CD4-positive, alpha-beta T cell treated with Interleukin-4 for 1 hour (primary cell): ENCODE results near the gene GH1.

Source experiments
- DNase-seq, 2 donors: peaks; one replicate each; pipeline ENCODE4 v3.0.0-alpha.2; 2020 to 2022

GH1 gene

DNA sequence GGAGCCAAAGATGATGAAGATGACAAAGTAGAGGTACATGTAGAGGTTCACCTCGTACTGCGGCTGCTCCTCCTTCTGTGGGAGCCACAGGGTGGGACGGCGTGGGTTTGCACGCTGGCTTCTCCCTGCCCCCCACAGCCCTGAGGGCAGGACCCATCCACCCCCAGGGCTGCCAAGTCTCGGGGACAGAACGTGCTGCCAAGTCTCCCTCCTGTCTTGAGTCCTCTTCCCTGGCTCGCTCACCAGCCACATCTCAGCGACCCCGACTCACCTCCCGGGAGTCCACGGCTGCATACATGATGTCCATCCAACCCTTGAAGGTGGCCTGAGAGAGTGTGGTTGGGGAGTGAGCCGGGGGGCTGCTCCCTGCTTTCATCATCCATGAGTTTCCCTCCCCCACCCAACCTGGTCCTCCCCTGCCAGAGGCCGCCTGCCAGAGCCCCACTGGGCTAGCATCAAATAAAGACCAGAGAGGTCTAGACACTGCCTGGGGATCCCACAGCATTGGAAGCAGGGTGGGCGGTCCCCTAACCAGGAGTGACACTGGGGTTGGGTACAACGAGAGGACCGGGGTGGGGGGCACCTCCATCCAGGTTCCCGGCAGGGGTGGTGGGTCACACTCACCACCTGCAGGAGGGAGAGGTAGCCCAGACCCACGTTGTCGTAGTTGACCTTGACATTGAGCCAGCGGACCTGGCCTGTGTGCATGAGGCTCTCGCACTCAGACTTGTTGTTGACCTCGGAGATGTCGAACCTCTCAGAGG lies 26.3 kb upstream of the GH1 start:
- DNase-seq, result no peak

DNA sequence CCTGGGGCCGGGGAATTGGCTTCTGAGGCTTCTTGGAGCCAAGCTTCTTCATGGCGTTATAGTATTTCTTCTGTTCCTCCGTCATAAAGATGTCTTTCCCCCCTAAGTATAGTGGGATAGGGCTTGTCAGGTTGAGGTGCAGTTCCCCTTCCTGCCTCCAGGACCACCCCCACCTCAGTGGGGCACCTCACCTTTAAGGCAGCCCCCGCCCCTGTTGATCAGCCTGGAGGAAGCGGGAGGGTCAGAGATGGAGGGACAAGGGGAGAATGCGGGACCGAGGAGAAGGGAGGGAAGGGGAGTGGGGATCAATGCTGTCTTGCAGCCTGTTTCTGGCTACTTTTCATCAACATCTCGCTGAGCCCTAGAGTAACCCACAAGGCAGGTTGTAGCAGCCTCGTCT lies 25.1 kb upstream of the GH1 start:
- DNase-seq, result no peak

DNA sequence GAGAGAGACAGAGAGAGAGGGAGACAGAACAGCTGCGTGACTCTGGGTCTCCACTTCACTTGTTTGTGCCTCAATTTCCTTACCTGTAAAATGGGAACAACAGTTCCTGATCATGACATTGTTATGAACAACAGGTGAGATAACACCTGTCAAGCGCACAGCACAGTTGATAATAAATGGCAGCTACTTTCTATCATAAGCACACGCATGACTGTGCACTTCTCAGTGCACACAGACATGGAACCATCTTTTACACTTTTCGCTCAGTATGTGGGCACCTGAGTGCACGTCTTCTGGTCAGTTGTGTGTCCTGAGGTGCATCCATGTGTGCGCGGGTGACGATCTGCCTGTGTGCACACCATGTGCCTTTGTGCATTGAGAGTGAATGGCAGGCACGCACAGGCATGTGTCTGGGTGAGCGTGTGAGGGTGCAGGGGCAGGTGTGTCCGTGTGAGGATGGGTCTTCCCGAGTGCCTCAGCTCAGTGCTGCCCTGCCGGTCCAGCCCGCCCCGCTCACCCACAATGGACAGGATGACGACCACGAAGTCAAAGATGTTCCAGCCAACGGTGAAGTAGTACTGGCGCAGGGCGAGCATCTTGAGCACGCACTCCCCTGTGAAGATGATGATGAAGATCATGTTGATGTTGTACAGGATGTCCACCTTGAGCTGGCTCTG lies 23.8 kb upstream of the GH1 start:
- DNase-seq, result no peak

DNA sequence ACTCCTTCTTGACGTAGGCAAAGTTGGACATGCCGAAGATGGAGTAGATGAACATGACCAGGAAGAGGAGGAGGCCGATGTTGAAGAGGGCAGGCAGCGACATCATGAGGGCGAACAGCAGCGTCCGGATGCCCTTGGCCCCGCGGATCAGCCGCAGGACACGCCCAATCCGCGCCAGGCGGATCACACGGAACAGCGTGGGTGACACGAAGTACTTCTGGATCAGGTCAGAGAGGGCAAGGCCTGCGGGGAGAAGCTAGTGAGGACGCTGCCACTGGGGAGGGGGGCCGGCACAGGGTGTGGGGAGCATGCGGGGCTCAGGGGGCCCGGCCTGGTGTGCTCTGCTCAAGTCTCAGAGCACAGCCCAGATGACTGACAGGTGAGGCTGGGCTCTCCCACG lies 23.1 kb upstream of the GH1 start:
- no peak for DNase-seq

DNA sequence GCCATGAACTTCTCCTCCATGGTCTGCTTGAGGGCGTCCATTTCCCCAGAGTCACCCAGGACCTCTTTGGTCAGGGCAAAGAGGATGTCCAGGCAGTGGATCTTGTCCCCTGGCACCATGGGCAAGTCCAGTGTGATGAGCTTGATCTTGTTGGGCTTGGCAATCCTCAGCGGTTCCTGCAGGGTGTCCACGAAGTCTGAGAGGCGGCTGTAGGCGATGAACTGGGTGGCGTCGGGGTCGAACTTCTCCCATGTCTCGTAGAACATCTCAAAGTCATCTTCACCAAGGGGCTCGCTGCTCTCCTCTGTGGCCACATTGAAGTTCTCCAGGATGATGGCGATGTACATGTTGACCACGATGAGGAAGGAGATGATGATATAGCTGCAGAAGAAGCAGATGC lies 22.5 kb upstream of the GH1 start:
- no peak for DNase-seq

DNA sequence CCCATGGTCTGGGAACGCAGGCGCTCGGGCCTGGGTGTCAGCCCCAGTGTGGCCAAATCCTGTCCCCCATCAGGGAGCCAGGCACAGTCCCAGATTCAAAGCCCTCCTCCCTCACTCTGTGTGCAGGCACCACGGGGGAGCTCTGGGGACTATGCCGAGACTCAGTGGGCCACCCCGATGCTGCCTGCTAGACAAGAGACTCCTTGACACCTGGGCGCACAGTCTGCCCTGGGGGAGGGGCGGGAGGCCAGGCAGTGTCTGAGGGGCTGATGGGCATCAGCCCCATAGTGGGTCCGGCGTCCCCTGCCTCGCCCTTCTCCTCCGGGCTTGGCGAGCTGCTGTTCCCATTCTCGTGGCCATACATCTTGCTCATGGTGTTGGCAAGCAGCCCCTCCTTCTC lies 21.9 kb upstream of the GH1 start:
- DNase-seq, result no peak

DNA sequence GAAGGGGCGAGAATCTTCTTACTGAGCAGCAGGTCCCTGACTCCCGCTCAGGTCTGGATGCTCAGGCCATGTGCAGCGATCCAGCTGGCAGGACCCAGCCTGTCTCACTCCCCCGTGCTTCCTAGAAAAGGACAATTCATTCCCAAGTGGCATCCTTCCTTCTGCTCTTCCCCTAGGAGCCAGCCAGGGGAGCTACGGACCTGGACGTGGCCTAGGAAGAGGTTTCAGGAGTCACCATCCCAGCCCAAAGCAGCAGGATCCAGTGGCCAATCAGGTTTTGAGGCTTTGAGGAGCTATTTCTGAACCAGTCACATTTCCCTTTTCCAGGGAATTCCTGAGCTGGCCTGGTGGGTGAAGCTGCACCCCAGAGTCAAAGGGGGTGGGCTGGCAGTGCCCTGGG lies 21.2 kb upstream of the GH1 start:
- no peak for DNase-seq

DNA sequence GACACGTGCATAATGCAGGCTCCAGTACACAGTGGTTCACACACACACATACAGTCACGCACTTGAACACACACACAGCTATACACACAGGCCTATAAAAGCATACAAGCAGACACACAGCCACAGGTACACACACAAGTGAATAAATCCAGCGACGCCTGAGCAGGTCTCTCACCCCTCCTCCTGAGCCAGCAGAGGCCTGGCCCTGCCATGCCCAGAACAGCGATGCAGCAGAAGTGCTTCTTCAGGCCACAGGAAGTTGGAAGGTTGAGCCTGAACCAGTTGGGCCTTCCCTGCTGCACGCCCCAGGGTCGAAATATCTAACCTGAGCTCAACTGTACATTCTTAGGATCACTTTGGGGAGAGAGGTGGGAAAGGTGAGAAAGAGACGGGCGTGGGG lies 20.8 kb upstream of the GH1 start:
- DNase-seq, result no peak

DNA sequence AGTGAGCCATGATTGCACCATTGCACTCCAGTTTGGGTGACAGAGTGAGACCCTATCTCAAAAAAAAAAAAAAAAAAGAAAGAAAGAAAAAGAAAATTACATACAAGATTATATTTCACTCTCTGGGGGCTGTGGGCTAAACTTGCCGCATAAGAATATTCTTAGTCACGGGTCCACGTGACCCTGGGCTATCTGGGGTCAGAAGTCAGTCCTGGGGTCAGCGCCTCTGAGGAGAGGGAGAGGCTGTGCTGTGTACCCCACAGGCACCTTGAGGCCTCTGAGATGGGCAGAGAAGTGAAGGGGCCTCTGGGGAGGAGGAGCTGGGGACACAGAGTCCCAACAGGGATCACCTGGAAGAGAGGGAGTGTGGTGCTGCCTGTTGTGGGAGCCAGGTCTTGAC lies 19.3 kb upstream of the GH1 start:
- no peak for DNase-seq

DNA sequence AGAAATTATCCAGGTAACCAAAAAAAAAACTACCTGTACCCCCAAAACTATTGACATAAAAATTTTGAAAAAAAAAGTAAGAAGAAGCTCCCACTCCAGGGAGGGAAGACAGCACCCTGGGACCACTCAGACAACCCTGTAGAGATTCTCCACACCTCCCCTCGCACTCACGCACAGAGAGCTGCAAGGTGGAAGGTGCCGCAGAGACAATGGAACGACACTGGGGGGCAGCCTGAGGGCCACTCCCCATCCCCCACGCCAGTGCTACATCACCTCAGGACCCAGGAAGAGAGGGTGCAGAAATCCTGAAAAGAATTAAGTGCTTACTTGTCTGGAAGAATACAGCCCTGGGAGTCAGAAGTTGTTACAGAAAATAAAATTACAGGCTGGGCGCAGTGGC lies 18.7 kb upstream of the GH1 start:
- no peak for DNase-seq

DNA sequence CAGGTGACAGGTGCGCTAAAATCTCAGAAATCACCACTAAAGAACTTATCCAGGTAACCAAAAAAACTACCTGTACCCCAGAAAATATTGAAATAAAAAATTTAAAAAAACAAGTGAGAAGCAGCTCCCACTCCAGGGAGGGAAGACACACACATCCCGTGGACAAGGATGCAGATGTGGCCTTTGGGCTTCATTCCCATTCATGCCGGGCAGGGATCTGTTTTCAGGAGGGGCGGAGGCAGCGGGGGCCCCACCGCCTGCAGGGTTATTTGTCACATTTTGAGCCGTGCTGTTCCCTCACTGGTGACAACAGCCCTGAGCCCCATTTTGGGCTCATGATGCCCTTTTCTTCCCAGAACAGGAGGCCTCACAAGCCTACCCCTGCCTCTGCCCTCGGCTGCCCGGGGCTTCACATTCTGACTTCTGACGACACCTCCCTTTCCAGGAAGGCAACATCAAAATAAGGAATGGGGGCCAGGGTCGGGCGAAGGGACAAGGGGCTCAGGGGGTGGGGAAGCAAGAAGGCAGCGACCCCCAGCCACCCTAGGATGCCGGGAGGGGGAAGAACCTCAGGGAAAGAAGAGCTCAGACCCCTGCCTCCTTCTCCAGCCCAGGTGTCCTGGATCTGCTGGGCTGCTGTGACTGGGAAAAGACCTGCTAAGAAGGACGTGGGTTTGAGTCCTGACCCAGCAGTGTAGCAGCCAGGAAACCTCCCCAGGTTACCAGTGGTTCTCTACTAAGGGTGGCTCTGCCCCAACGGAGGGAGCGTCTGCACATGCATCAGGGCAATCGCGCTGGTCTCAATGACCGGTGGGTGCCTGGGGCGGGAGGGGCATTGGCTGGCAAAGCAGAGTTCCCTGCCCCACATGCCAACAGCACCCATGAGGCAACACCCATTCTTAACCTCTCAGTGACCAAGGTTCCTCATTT lies 15.8 kb upstream of the GH1 start:
- DNase-seq, result no peak

DNA sequence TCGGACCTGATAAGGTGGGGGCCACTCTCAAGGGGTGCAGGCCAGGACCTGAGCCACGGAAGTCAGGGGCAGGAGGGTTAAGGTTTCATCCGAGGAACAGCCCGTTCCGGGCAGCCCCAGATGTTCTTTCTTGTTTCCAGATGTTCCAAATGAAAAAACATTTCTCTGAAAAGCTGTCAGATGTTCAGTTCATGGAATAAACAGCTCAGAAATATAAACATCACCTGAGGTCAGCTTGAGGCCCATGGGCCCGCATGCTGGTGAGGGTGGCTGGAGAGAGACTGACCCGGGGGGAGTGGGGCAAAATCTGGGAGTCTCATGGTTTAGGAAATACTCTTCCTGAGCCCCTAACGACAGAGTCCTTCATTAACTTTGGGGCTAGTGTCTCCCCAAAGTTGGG lies 15.0 kb upstream of the GH1 start:
- no peak for DNase-seq

DNA sequence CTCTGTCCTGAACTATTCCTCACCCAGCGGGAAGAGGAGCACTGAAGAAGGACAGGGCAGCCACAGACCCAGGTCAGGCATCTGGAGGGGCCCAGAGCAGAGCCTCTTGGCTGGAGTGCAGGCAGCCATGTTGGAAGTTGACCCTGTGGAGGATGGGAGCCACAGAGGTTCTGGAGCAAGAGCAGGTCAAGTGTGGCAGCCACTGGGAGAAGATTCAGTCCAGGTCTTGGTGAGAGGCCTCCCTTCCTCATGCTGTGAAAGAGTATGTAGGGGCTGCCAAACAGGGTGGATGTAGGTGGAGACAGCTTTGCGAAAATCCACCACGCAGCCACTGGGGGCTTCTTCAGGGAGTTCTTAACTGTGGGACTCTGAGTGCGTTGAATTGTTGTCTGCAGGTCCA lies 14.1 kb upstream of the GH1 start:
- no peak for DNase-seq

DNA sequence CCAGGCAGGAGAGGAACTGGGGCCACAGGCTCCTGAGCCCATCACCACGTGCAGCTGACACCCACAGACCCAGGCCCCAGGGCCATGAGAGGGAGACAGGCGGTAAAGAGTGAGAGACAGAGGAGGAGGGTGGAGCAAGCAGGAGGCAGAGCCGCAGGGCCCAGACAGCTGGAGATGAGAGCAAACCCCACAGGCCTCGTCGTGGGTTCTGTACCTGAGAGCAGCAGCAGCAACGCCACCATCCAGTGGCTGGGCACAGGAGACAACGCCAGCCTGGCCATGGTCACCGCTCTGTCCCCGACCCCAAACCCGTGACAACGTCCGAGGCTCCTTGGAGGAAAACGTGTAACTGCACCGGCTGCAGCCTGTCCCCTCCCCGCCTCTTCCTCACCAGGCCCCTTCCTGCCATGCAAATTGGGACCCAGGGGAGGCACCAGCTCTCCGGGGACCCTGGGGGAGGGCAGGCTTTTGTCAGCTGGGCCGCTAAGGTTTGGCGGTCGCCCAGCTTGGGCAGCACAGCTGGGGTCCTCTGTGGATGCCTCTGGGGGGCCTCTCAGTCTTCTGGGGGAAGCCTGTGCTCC lies 13.4 kb upstream of the GH1 start, which contains the start of gene CD79B:
Gene CD79B (minus strand): TSS at position 351 of the 581 bp plus-strand sequence. CDS start 70 bp downstream, at position 281.
- peak; percentile 23 to 62 for DNase-seq

DNA sequence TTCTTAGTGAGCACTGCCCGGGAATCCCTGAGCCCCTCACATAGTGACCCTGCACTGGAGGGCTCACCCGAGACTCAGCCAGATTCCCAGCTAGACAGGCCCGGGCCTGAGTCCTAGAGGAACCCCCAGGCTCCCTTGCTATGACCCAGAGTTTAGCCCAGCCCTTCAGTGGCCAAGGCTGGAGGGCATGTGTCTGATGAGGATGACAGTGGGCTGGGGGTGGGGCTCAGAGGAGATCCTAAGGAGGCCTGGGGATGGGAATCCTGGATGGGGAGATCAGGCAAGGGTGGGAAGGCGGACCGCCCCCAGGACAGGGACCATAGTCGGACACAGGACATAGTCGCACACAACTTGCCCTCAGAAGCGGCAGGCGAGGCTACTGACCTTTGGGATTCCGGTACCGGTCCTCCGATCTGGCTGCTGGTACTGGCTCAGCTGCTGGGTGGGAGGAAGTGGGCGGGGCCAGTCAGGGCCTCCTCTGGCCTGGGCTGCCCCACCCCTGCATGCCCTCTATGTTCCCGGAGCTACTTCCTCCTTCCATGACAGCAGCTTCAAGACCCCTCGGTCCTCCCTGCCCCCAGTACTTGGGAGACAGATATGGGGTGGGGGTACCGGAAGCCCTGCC lies 12.4 kb upstream of the GH1 start:
- peak; percentile 71 to 73 for DNase-seq

DNA sequence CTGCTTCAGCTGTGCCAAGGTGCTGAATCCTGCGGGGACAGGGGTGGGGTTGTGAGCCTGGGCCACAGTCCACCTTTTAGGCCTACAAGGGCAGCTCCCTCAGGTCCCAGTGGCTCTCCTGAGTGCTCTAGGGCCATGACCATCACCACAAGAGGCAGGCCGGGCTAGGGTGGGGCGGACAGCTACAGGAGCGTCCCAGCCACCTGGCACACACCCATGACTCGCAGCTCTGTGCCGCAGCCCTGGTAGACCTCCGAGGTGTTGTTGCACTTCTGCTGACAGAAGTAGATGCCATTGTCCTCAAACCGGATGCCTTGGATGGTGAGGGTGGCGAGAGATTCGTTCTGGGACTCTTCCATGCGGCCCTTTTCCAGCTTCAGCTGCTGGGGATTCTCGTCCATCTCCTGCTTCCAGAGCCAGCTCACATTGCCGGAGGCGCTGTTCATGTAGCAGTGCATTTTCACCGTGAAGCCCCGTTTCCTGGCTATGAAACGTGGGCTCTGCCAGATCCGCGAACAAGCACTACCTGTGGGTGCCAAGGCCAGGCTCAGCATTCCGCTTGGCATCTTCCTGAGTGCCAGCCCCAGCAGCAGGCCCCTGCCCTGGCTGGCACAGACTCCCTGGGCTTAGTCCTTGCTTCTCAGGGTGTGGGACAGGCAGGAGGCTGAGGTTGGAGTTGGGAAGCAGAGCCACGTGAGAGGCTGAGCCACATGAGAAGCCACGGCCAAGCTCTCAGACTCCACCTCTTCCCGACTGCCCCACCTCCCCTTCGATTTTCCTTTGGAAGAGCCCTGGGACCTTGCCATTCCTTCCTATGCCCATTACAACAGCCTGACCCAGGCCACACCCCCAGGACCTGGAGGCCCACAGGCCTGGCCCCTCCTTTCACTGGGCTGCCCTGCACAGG lies 11.5 kb upstream of the GH1 start:
- no peak for DNase-seq

DNA sequence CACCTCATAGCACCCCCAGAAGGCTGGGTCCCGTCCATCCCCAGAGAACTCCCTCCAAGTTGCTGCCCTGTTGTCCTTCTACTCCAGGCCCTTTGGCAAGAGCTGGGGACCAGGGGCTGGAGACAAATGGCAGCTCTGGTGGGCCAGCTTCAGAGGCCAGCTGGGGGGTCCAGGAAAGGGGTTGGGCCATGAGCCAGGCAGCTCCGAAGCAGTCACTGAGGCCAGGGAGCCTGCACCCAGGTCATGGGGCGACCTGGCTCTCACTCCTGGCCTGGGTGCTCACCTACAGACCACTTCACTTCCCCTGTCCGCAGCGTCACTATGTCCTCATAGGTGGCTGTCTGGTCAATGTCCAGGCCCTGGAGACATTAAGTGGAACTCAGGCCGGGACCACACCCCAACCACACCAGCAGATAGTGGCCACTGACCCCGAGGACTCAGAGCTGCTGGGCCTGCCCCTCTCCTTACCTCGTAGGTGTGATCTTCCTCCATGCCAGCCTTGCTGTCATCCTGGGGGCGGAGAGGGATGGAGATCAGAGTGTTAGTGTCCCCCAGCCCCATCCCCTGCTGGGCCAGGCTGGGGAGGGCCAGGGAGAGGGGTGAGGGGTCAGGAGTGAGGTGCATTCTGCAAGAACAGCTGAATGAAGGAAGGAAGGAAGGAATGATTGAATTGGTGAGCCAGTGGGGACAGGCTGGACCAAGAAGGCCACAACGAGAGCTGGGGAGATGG lies 10.5 kb upstream of the GH1 start:
- DNase-seq, result no peak

DNA sequence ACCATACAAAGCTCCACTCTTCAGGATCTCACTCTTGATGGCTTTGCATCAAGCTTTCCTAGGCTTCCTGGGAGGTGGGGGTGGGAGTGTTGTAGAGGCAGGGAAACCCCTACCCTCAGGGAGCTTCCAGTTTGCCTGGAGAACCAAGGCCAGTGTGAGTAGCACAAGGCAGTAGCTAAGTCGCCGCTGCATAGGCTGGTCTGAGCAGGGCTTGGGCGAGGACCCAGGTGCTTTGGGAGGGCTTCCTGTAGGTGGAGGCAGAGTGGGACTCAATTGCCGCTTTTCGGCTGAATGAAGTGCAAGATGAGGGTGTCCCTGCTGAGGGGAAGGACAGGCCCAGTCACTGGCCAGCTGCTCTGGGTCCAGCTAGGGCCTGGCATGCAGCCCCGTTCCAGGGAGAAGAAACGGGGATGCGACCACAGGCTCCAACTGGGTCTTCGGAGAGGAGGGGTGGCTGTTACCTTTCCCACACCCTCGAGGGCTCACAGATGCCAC lies 9.6 kb upstream of the GH1 start:
- no peak for DNase-seq

DNA sequence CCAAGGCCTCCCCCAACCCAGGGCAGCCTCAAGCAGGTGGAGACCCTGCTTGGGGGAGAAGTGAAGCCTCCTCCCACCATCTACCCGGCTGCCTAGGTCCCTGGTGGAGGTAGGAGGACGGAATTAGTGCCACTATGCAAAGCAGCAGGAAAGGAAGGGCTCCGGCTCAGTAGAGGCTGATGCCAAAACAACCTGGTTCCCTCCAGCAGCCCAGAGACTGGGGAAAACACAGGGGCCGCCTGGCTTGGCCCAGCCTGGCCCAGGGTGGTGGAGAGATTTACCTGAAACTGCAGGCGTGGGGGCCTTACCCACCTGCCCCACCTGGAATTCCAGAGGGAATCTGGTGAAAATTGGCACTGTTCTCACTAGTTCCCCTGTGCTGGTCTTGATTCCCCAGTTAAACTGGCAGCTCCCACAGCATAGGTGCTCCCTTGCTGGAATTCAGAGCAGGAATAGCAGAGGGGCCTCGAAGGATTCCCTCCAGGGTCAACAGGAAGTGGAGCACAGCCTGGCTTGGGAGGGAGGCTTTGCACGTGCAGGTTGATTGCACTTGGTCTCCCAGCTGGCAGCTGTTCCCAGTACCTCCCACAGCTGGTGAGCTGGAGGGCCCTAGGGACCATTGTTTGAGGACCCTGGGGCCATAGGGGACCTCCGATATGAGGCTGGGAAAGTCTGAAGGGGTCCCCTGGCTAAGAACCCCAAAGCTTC lies 9.0 kb upstream of the GH1 start:
- DNase-seq, result no peak

DNA sequence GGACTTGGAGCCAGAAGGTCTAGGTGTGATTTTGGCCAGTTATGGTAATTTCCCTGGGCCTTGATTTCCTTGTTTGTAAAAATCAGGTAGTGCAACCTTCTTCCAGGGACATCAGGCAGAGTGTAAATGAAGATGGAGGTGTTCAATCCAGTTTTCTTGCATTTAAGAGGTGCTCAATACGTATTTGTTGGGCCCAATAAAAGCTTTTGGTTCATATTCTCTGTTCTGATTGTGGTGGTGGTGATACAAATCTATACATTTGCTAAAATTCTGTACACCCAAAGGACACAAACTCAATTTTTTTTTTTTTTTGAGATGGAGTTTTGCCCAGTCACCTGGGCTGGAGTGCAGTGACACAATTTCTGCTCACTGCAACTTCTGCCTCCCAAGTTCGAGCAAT lies 7.5 kb upstream of the GH1 start:
- no peak for DNase-seq
